HK-2 (cell line): ENCODE measurements around the gene CHRDL2.

Experiments used
- DNase-seq: peaks from one replicate; pipeline ENCODE4 v3.0.0-alpha.2; 2018; ENCODE audit not compliant: unreplicated experiment

The CHRDL2 gene

DNA sequence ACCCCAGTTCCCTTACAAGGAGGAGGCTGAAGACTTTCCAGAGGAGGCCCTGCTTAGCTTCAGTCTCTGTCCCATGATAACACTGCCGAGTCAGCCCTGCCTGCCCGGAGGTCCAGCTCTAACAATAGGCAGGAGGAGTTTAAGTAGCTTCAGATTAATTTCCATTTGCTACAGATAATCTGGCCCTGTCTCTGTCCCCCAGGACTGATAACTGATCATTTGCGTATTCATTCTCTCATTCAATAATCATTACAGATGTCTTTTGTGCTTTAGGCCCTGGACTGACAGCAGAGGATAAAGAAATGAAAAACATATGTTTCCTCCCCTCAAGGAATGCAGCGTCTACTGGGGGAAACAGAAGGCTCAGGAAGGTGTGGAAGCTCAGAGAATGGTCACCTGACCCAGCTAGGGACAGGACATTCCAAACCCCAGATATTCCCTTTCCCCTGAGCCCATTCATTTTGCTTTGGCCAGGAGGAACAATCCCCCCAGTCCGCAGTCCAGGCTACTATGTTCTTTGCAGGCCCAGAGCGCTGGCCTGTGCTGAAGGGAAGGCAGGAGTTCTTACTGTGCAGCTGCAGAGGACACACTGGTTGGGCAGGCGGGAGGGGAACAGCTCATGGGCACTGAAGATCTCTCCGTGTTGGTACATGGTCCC is 20.8 kb downstream of the CHRDL2 start:
- no peak for DNase-seq

GRCh38 chr11:74709175-74709574 is 22.1 kb downstream of the CHRDL2 start:
- DNase-seq = no peak

- DNase-seq = no peak
Observed at GRCh38 chr11:74707602-74708510, 23.4 kb downstream of the CHRDL2 start.

DNA sequence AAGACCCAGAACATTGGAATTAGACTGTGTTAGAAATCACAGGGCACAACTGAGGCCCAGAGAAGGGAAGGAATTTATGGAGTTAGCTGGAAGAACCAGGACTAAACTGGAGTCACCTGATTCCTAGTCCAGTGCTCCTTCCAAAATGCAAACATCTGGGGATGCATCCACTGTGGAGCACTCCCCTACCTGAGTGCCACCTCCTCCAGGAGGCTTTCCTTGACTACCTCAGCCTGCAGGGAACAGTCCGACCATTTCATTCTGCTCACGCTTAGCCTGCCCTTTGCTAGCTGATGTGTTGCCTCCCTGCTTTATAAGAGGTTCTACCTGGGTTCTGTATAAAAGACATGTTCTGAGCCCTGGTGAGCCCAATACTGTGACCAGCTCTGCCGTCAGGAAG is 24.0 kb downstream of the CHRDL2 start:
- no peak for DNase-seq

DNA sequence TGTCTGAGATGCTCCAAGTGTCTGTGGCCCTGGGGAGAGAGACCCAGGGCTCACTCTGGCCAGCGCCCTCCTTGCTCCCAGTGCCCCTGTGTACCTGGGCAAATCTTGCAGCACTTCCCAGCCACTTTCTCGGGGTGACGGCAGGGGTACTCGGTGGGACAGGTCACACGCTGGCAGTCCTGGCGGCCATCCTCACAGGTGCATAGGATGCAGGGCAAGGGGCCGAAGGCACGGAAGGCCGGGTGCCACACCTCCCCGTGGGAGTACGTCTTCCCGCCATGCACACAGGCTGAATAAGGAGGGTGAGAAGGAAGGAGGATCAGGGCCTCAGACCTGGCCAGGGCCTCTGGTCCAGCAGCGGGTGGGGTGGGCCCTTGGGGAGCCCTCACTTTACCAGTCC is 28.0 kb downstream of the CHRDL2 start:
- DNase-seq = no peak

DNA sequence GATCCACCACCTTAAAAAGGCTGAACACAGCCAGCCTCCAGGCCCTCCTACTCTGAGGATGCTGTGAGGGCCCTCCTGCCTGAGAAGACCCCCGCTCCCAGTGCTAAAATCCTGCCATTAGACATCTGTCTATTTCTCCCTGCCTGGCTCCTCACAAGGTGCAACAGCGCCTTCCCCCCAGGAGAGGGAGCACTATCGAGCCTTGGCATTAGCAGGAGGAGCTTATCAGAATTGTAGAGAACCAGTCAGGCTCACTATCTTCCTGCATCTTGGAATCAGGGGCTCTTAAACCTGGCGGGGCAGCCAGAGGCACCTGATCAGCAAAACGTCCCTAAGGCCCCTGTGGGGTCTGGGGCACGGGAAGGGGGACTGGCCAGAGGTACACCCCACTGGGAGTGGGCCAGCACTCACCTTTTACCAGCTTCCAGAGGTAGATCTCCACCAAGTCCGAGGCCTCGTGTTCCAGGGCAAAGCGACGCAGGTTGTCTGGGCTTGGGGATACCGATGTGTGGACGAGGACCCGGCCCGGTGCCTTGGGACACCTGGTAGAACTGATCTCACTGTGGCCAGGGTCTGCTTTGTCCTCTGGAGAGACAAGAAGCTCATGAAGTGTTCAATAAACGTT is 28.7 kb downstream of the CHRDL2 start:
- peak; percentile 50 for DNase-seq

DNA sequence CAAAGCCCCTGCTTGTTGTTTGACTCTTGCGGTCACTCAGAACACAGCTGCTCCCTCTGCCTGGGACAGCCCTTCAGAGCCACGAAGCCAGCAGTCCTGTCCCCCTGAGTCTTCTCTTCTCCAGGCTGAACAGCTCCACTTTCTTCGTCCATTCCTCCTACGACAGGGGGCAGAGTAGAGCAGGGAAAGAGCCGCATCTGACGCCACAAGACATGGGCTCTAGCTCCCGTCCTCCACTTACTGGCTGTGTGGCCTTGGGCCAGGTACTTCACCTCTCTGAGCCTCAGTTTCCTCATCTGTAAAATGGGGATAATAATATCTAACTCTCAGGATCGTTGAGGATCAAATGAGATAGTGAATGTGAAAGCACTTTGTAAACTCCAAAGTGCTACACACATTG is 29.9 kb downstream of the CHRDL2 start:
- DNase-seq = no peak

DNA sequence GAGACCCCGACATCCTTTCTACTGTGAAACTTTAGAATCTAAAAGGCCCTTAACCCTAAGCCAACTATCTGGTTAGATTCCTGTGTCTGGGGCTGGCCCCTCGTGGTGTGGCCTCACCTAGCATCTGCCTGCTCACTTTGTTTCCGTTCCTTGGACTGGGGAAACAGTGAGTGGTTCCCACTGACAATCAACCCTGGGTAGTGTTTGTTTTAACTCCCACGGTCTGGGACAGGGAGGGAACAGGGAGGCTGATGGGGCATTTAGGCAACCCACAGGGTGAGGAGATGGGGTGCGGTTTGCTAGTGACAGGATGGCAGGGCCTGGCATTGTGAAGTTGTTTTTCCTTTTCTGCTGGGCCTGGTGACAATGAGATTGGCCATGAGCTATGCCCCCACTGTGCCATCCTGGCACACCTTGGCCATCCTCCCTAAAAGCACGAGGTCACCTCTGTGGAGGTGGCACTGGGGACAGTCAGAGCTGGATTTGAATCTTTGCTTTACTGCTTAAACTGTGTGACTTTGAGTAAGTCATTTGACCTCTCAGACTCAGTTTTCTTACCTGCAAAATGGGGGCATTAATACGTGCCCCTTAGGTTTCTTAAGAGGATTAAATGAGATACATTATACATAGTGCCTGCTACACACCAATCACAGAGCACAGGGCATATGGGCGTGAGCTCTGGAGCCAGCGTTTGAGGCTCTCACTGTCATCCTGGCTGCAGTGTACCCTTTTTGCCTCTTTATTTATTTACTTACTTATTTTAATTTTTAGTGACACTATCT is 31.4 kb downstream of the CHRDL2 start:
- DNase-seq = no peak

DNA sequence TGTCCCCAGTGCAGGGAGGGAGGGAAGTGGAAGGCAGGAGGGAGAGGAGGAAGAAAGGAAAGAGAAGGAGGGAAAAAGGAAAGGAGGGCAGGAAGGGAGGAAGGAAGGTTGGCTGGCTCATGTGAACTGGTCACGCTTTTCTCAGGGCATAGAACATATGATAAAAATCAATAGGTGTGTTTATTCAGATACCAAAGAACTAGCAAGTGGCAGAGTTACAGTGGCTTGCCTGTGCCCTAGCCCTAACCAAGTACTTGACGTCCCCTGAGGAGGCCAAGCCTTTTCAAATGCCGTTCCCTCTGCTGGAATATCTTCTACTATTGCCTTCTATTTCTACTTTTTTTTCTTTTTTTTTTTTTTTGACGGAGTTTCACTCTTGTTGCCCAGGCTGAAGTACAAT is 33.5 kb downstream of the CHRDL2 start:
- no peak for DNase-seq

DNA sequence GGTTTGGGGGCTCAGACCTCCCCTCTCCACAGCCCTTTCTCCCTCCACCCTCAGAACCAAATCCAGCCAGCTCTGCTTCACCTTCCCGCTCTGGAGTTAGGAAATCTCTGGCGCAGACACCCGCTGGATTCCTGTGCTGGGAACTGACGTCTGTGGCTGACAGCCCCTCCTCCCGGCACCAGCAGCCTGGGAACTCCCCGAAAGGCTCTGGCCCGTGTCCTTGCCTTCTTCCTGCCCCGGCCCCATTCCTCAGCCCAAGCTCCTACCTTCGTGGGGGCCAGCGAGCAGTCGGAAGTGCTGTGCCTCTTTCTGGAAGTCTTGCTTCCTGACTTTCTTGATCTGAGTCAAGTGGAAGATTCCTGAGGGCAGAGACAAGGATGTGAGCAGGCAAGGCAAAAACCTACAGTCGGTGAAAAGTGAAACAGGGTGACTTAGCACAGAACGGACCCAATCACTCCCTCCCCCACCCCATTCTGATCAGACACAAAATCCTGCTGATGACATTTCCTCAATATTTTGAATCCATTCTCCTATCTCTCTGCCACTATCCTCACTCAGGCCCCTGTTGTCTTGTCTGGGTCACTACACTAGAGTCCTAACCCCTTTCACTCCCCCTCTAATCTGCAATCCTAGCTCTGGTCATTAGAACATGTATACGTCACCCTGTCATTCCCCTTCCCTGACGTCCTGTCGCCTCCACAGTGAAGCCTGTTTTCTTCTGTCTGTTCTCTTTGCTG is 34.1 kb downstream of the CHRDL2 start:
- peak; percentile 60 for DNase-seq

DNA sequence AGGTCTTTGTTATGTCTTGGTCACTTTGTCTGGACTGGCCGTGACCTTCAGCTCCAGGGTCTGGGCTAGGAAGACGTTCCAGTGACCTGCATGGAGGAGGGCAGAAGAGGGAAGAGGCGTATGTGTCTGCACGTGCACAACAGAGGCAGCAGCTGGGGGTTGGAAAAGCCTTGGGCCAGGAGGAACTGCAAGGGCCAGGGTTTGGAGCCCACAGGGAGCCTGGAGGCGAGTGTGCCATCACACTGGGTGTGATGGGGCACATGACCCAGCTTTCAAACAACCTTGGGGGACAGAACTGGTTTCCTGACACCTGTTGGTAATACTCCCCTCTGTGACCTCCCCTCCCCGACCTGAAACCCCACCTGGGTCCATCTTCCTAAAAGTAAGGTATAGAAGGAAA is 34.7 kb downstream of the CHRDL2 start:
- no peak for DNase-seq

GRCh38 chr11:74695705-74696280 is 35.4 kb downstream of the CHRDL2 start:
- DNase-seq = no peak

DNA sequence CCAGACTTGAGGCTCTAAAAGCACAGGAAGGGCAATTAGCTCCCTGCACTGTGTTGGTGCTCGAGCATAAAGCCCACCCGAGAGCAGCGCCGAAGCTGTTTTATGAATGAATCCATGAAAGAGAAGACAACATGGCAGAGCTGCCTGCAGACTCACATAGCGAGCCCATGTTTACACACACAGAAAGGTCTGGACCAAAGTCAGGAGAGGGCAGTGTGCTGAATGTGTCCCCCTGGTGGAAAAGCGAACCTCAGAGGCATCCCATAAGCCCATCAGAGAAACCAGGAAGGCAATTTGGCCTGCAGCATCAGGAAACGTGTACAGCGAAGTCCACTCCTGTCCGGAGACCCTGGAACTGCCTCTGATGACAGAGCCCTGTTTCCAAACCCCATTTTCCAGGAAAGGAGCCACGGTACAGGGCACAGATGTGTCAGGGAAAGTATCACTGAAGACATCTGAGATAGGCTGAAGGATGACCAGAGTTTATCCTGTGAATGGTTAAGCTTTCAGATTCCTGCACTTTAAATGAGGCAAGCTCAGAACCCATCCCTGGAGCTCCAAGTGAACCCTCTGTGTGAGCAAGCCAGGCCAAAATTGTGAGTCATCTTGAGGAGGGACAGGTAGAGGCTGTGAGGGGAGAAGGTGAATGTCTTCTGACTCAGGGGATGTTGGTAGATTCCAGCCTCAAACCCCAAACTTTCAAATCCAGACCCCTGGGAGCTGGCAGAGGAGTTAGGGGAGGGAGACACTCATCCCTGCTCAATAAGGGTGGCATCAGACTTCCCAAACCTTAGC is 36.9 kb downstream of the CHRDL2 start:
- no peak for DNase-seq

GRCh38 chr11:74693531-74693930 is 37.7 kb downstream of the CHRDL2 start:
- no peak for DNase-seq

- DNase-seq = no peak
Observed at GRCh38 chr11:74691755-74692154, 39.5 kb downstream of the CHRDL2 start.

- DNase-seq = no peak
Observed at GRCh38 chr11:74689666-74690065, 41.6 kb downstream of the CHRDL2 start.

DNA sequence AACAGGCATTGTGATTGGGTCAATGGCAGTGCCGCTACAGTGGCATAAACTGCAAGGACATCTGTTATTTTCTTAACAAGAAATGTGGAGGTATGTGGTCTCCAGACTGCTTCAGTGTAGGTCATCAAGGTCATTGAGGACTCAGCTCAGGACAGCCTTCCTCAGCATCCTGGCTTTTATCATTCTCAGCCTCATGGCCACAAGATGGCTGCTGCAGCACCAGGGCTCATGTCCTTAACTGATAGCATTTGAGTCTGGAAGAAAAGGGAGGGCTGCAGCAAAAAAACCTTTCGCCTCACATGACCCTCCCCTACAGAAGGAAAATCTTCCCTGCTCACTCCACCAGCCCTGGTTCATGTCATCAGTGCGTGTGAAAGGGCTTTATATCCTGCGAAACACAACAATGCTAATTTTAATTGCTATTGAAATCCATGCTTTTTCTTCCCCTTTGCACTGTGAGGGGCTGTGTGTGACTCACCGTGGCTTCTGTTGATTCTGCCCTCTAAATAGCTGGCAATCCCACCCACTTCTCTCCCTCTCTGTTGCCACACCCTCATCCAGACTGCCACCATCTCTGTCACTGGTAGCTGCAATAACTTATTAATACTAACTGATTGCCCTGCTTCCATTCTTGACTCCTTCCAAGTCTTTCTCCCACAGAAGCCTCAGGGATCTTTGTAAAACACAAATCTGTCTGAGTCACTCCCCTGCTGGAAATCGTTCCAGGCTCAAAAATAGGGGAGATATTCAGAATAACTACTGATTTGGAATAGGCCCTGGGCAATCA is 43.8 kb downstream of the CHRDL2 start:
- no peak for DNase-seq

DNA sequence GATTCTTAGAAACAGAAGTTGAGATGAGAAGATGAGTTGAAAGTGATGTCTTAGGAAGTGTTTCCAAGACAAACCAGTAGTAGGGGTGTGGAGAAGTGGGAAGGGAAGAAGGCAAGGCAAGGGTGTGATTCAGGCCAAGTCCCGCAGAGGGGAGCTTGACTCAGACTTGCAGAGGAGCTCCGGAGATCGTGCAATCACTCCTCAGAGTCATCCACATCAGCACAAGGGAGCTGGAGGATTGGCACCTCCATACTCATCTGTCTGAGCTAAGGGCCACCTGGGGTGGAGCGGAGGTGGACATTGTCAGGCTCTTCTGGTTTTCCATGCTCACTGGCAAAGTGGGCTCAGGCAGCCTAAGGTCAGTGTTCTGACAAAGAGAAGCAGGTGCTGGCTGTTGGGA is 44.4 kb downstream of the CHRDL2 start:
- no peak for DNase-seq

GRCh38 chr11:74685905-74686304 is 45.3 kb downstream of the CHRDL2 start:
- no peak for DNase-seq
